ENCODE measurements around the gene TADA1.

DNA sequence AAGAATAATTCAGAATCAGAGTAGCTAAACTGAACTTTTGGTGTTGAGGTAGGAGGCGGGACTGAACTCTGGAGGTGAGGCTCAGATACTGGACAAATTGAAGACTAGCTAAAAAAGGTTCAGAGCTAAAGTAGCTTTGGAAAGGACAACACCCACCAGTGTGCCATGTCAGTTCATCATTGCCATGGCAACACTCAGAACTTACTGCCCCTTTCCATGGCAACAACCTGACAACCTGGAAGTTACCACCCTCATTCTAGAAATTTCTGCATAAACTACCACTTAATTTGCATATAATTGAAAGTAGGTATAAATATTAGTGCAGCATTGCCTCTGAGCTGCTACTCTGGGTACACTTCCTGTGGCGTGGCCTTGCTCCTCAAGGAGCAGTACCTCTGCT lies 67.1 kb downstream of the TADA1 start:
- TF ChIP-seq, protein P1, sequence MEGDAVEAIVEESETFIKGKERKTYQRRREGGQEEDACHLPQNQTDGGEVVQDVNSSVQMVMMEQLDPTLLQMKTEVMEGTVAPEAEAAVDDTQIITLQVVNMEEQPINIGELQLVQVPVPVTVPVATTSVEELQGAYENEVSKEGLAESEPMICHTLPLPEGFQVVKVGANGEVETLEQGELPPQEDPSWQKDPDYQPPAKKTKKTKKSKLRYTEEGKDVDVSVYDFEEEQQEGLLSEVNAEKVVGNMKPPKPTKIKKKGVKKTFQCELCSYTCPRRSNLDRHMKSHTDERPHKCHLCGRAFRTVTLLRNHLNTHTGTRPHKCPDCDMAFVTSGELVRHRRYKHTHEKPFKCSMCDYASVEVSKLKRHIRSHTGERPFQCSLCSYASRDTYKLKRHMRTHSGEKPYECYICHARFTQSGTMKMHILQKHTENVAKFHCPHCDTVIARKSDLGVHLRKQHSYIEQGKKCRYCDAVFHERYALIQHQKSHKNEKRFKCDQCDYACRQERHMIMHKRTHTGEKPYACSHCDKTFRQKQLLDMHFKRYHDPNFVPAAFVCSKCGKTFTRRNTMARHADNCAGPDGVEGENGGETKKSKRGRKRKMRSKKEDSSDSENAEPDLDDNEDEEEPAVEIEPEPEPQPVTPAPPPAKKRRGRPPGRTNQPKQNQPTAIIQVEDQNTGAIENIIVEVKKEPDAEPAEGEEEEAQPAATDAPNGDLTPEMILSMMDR (IDR thresholded peaks at IDR 0.05; ENCODE audit: low read depth, low read length): no peak
- no peak for TF ChIP-seq EZH2phosphoT487 (IDR thresholded peaks at IDR 0.05; ENCODE audit: low read depth)

All from OCI-LY3 (cell line).